Esophagus squamous epithelium (tissue), 4 donors: ENCODE data around the gene RPLP2.

ENCODE experiments used
- CTCF ChIP-seq, 6 experiments: fragments of 450-650 bp in 4 of 6; fragments of 200-600 bp in 2 of 6; sonication (generic) in 2 of 6; IDR thresholded peaks; one replicate each; pipeline ENCODE4 v1.5.1; 2016 to 2019; ENCODE audit warnings: antibody characterized with exemption in 6 of 6, mild to moderate bottlenecking in 4 of 6, moderate library complexity in 4 of 6
- POLR2A ChIP-seq, 4 donors: fragments of 450-650 bp; IDR thresholded peaks; one replicate each; pipeline ENCODE4 v1.6.1; 2017; ENCODE audit warnings: antibody characterized with exemption in 4 of 4, mild to moderate bottlenecking in 4 of 4, moderate library complexity in 3 of 4

- no peak for TF ChIP-seq CTCF (IDR thresholded peaks at IDR 0.05)
- TF ChIP-seq POLR2A (IDR thresholded peaks at IDR 0.05): no peak
Measured at GRCh38 chr11:862081-862661, 52.4 kb downstream of the RPLP2 start.
